ENCODE results near the gene HM13. TPM values are rescaled to one million over a fixed set of nuclear protein-coding genes. Genes with fewer than 3 reads are reported as not detected.

Gene HM13
- total and polyA plus RNA-seq, 2 donors (not counting 1 experiment from before 2014, with no cell fraction given) = 73.2 to 85.1 TPM

DNA sequence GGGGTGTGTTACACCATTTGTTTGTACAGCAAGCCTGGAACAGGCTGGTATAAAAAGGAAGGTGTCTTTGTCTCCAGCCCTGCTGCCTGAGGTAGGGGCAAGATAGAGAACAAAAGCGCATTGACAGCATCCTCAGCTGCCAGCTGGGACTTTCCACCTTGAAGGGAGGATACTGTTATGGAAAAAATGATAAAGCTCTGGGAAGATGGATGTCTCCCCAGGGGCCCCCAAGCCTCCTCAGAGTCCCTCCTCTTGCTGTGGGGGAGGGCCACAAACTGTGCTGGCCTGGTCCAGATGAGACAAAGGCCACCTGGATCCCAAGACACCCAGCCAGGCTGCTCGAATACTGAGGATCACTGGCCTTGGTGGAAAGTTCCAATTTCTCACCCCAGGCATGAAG lies 26.1 kb upstream of the HM13 start:
- Histone ChIP-seq H3K4me2 (replicated peaks; ENCODE audit: low read depth, low read length, poor library complexity, severe bottlenecking) (no peak overlapping the region), H3K27ac (ENCODE audit: low read length in 2 of 2) (no peak overlapping the region), H3K9ac (ENCODE audit: low read length) (no peak overlapping the region), H3K4me1 (ENCODE audit: control insufficient read depth in 2 of 2, insufficient read depth in 2 of 2, low read length in 2 of 2) (no peaks in the 10 kb centered on the region), H3K36me3 (replicated peaks in 1 of 2; ENCODE audit: control extremely low read depth in 1 of 2, control insufficient read depth in 1 of 2, extremely low read depth in 1 of 2, insufficient read depth in 2 of 2, low read length in 1 of 2) (no peaks in the 10 kb centered on the region), H3K4me3 (ENCODE audit: control extremely low read depth in 1 of 5, extremely low read depth in 1 of 5, insufficient read depth in 1 of 5, low read depth in 2 of 5, low read length in 4 of 5) (no peak overlapping the region), H2AFZ (ENCODE audit: insufficient read depth, low read depth, low read length, poor library complexity, severe bottlenecking) (no peak overlapping the region), H3K27me3 (replicated peaks in 1 of 4; ENCODE audit: control extremely low read depth in 1 of 4, control insufficient read depth in 3 of 4, insufficient read depth in 4 of 4, low read length in 3 of 4) (peaks cover 0 to 21% (median 3%) of the 10 kb centered on the region in 4 experiments), H3K9me3 (ENCODE audit: control extremely low read depth in 1 of 3, control insufficient read depth in 2 of 3, insufficient read depth in 1 of 3, low read length in 2 of 3) (peaks cover 0 to 6% (median 0%) of the 10 kb centered on the region in 3 donors), H4K20me1 (ENCODE audit: control insufficient read depth, insufficient read depth, low read length, poor library complexity, severe bottlenecking) (no peaks in the 10 kb centered on the region), H3K79me2 (ENCODE audit: control insufficient read depth, insufficient read depth, low read length) (no peaks in the 10 kb centered on the region)
- POLR2A ChIA-PET = no interaction called here
- intact Hi-C loops (cut with micrococcal nuclease) = no loop called here
- ATAC-seq (ENCODE audit: low read depth) (no peak), DNase-seq (no peak)
- no peak overlapping the region for H3K4me3 Mint-ChIP-seq
- peaks cover 1% of the 10 kb centered on the region for H3K4me1 Mint-ChIP-seq
- peaks cover 33% of the 10 kb centered on the region for H3K27me3 Mint-ChIP-seq
- no peaks in the 10 kb centered on the region for H3K9me3 Mint-ChIP-seq (ENCODE audit: insufficient read depth)
- CTCF ChIA-PET = interaction anchor here (0.5 to 4.2 kb wide), 3 partner anchors 15 to 28 kb away, joined by 3 to 23 read pairs (median 4); no protein-coding TSS in a partner anchor
- H3K27ac Mint-ChIP-seq = no peak overlapping the region
- WGBS (ENCODE audit: insufficient coverage) = 100% methylated on average over 2 of the region's 2 CpGs
- TF ChIP-seq, protein P1, sequence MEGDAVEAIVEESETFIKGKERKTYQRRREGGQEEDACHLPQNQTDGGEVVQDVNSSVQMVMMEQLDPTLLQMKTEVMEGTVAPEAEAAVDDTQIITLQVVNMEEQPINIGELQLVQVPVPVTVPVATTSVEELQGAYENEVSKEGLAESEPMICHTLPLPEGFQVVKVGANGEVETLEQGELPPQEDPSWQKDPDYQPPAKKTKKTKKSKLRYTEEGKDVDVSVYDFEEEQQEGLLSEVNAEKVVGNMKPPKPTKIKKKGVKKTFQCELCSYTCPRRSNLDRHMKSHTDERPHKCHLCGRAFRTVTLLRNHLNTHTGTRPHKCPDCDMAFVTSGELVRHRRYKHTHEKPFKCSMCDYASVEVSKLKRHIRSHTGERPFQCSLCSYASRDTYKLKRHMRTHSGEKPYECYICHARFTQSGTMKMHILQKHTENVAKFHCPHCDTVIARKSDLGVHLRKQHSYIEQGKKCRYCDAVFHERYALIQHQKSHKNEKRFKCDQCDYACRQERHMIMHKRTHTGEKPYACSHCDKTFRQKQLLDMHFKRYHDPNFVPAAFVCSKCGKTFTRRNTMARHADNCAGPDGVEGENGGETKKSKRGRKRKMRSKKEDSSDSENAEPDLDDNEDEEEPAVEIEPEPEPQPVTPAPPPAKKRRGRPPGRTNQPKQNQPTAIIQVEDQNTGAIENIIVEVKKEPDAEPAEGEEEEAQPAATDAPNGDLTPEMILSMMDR (IDR thresholded peaks at IDR 0.05) = no peak
- TF ChIP-seq EZH2 (IDR thresholded peaks at IDR 0.05; ENCODE audit: borderline replicate concordance, insufficient read depth, low read depth, low read length, poor library complexity, severe bottlenecking) = no peak

DNA sequence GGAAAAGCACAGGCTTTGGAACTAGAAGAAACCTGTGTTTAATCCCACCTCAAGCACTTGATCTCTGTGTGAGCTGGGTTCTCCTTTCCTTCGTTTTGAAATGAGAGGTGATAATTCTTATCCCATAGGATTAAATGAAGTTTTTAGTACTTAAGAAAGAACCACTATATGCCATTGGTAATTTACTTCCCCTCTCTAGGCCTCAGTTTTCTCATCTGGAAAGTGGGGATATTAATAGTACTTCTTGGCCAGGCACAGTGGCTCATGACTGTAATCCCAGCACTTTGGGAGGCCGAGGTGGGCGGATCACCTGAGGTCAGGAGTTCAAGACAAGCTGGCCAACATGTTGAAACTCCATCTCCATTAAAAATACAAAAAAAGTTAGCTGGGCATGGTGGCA lies 25.1 kb upstream of the HM13 start:
- Mint-ChIP-seq H3K27me3 (peaks cover 27% of the 10 kb centered on the region), H3K4me3 (no peak overlapping the region), H3K27ac (no peak overlapping the region), H3K9me3 (ENCODE audit: insufficient read depth) (no peaks in the 10 kb centered on the region), H3K4me1 (peaks cover 1% of the 10 kb centered on the region)
- H2AFZ ChIP-seq (ENCODE audit: insufficient read depth, low read depth, low read length, poor library complexity, severe bottlenecking) = no peak overlapping the region
- no peak overlapping the region for H3K9ac ChIP-seq (ENCODE audit: low read length)
- no peak overlapping the region for H3K27ac ChIP-seq (ENCODE audit: low read length in 2 of 2)
- DNase-seq (no peak), ATAC-seq (ENCODE audit: low read depth) (no peak)
- no peaks in the 10 kb centered on the region for H3K36me3 ChIP-seq (replicated peaks in 1 of 2; ENCODE audit: control extremely low read depth in 1 of 2, control insufficient read depth in 1 of 2, extremely low read depth in 1 of 2, insufficient read depth in 2 of 2, low read length in 1 of 2)
- no peak overlapping the region for H3K4me3 ChIP-seq (ENCODE audit: control extremely low read depth in 1 of 5, extremely low read depth in 1 of 5, insufficient read depth in 1 of 5, low read depth in 2 of 5, low read length in 4 of 5)
- no peaks in the 10 kb centered on the region for H3K79me2 ChIP-seq (ENCODE audit: control insufficient read depth, insufficient read depth, low read length)
- intact Hi-C loops (cut with micrococcal nuclease) = no loop called here
- CTCF ChIA-PET = interaction anchor here (1.1 kb wide), 1 partner anchor 14 kb away, joined by 6 read pairs; no protein-coding TSS in a partner anchor
- TF ChIP-seq EZH2 (IDR thresholded peaks at IDR 0.05; ENCODE audit: borderline replicate concordance, insufficient read depth, low read depth, low read length, poor library complexity, severe bottlenecking) = no peak
- TF ChIP-seq, protein P1 (IDR thresholded peaks at IDR 0.05) = no peak
- POLR2A ChIA-PET = no interaction called here
- no peaks in the 10 kb centered on the region for H4K20me1 ChIP-seq (ENCODE audit: control insufficient read depth, insufficient read depth, low read length, poor library complexity, severe bottlenecking)
- WGBS (ENCODE audit: insufficient coverage) = 90% methylated on average over 2 of the region's 3 CpGs
- no peaks in the 10 kb centered on the region for H3K4me1 ChIP-seq (ENCODE audit: control insufficient read depth in 2 of 2, insufficient read depth in 2 of 2, low read length in 2 of 2)
- no peak overlapping the region for H3K4me2 ChIP-seq (replicated peaks; ENCODE audit: low read depth, low read length, poor library complexity, severe bottlenecking)
- H3K27me3 ChIP-seq (replicated peaks in 1 of 4; ENCODE audit: control extremely low read depth in 1 of 4, control insufficient read depth in 3 of 4, insufficient read depth in 4 of 4, low read length in 3 of 4) = peaks cover 0 to 18% (median 3%) of the 10 kb centered on the region in 4 experiments
- H3K9me3 ChIP-seq (ENCODE audit: control extremely low read depth in 1 of 3, control insufficient read depth in 2 of 3, insufficient read depth in 1 of 3, low read length in 2 of 3) = peaks cover 0 to 3% (median 0%) of the 10 kb centered on the region in 3 donors
